NCI-H226 (cell line): Measurements from ENCODE around the gene NTNG1.

Source experiments
- DNase-seq: peaks from one replicate; pipeline ENCODE4 v3.0.0-alpha.2; 2015

NTNG1 gene

DNA sequence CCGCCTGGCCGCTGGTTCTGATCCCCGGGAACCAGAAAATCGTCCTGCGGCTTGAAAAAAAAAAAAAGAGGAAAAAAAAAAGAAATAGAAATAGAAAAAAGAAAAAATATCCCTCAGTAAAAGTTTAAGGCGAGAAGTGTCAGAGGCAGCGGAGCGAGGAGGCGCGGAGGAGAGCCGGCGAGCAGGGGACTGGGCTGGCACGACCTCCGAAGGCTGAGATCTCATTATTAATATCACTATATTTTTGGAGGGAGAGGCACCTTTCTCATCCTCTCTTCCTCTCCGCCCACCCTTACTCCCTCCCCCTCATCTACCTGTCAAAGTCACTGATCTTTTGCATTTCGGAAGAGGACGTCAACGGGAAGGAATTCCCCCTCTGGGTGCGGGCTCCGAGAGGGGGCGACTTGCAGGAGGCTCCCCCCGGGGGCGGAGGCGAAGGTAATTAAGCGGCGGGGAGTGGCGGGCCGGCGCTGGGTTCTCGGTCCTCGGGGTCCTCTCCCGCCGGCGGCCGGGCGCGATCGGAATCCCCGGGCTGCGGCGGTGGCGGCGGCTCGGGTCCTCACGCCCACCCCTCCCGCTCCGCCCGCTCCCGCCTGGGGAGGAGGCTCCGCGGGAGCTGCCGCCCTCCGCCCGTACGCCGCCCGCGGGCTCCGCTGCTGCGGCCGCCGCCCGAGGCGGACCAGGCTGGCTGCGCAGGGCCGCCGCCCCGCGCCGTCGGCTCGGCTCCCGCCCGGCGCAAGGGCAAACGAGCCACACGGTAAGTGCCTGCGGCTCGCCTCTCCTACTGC, at the start of gene NTNG1:
Gene NTNG1 (plus strand): TSS at position 337 of the 788 bp plus-strand sequence.
- peak; percentile 76 for DNase-seq

GRCh38 chr1:107091418-107091817, 49.4 kb upstream of the NTNG1 start:
- no peak for DNase-seq

DNA sequence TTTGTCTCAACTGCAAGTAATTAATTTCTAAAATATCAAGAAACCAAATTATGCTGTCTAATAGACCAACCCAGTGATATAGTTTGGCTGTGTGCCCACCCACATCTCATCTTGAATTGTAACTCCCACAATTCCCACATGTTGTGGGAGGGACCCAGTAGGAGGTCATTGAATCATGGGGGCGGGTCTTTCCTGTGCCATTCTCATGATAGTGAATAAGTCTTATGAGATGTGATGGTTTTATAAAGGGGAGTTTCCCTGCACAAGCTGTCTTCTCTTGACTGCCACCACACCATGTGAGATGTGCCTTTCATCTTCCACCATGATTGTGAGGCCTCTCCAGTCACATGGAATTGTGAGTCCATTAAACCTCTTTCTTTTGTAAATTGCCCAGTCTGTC, 47.4 kb upstream of the NTNG1 start:
- peak; percentile 37 for DNase-seq

DNA sequence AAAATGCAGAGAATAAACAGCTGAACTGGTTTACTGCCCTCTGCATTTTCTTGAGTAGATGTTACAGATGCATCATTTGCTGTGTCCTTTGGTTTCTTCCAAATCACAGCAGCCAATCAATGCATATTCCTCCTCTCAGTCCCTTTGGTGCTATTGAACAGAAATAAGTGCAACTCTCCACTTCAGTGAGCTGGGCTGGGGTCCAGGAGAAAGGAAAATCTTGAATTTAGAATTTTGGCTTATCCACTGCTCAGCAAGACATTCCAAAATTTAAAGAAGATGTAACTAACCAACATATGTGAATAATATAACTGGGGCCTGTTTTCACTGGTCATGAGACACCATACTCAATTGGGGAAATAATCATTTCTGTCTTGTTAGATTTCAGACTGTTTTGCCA, 45.2 kb upstream of the NTNG1 start:
- no peak for DNase-seq

- no peak for DNase-seq
Measured at GRCh38 chr1:107096690-107097089, 44.1 kb upstream of the NTNG1 start.

DNA sequence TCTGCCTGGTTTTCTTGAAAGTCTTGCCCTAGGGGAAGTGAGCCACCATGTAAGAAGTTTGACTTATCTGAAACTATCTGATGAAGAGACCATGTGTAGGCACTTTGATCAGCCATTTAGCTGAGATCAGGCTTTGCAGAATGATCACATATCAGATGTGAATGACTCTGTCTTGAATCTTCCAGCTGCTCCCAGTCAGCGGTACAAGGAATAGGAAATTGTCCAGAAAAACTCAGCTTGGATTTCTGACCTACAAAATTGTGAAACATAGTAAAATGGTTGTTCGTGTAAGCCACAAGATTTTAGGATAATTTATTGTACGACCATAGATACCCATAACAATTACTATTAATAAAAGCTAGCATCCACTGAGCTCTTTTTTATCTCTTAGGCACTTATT, 41.9 kb upstream of the NTNG1 start:
- no peak for DNase-seq

DNA sequence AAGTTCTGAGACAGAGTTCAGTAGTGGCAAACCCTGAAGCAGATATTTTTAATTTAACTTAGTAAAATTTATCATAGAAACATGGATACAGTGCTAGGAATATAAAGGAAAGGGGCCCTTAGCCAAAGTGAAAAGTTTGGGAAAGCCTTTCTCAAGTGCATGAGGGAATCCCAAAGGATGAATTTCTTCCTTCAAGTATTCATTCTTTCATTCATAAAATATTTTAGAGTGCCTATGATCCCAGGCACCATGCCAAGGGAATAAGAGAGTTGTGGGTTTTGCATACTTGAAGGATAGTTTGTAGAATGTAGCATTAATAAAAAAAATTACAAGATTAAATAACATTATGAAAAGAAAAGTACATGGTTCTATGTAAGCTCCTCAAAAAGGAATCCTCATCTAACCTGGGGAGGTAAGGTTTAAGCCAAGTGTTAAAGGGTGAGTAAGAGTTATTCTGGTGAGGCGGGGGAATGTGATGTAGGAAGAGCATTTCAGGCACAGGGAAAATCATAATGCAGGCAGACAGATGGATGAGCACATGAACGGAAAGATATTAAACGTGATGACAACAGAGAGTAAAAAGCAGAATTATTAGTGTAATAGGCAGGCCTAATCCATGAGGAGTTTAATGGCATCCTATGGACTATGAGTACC, 40.4 kb upstream of the NTNG1 start:
- no peak for DNase-seq

GRCh38 chr1:107105914-107106313, 34.9 kb upstream of the NTNG1 start:
- DNase-seq: no peak

DNA sequence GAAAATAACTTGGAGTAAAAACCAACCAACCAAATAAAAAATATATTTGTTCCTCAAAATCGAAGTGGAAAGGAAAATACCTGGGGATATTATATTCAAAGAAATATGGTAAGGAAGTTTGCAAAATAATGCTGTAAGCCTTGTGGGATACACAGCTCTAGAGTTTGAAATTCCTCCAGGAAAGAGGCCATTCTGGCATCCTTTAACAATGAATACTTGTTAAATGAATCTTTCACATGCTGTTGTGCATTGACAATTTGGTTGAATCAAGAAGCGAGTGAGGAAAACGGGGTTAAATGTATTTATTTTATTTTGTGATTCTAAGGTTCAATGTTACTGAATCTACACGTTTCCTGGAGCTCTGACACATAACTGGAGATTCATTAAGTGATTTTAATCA, 30.5 kb upstream of the NTNG1 start:
- no peak for DNase-seq

DNA sequence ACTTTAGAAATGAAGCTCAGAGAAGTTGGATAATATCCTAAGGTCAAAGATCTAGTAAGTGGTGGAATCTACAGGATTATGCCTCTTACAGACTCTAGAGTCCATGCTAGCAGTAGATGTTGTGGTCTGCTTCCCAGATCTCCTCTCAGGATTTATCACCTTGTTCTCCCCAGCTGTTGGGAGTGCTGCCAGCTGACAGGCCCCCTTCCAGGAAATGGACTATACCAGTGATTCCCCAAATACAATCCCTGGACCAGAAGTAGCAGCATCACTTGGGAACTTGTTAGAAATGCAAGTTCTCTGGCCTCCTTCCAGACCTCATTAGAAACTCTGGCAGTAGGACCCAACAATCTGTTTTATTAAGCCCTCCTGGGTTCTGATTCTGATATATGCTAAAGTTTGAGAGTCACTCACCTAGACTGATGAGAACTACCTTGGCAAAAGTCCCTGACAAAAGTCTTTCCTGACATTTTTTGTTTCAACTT, 24.5 kb upstream of the NTNG1 start:
- DNase-seq: no peak

DNA sequence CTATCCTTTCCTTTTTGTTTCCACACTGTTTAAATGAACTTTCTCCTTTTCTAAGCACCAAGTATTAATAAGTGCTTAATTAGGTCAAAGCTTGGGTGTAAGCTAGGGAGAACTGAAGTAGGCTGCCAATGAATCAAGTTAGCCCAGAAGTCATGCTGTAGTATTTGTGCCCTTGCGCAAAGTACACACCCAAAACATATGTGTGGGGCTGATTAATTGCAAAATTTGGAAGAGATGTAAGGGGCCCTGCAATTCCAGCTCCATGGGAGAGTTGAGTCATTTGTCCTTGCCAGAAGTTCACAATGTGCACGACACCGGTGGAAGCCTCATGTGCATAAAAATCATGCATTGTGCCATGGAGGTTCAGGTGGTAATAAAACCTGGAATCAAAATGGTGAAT, 18.6 kb upstream of the NTNG1 start:
- no peak for DNase-seq

- DNase-seq: no peak
Measured at GRCh38 chr1:107123741-107124140, 17.1 kb upstream of the NTNG1 start.

- DNase-seq: no peak
Measured at GRCh38 chr1:107124694-107125093, 16.1 kb upstream of the NTNG1 start.

GRCh38 chr1:107132195-107132594, 8.6 kb upstream of the NTNG1 start:
- DNase-seq: no peak

GRCh38 chr1:107132780-107133179, 8.1 kb upstream of the NTNG1 start:
- DNase-seq: no peak

GRCh38 chr1:107135463-107135862, 5.4 kb upstream of the NTNG1 start:
- DNase-seq: peak; percentile 46

DNA sequence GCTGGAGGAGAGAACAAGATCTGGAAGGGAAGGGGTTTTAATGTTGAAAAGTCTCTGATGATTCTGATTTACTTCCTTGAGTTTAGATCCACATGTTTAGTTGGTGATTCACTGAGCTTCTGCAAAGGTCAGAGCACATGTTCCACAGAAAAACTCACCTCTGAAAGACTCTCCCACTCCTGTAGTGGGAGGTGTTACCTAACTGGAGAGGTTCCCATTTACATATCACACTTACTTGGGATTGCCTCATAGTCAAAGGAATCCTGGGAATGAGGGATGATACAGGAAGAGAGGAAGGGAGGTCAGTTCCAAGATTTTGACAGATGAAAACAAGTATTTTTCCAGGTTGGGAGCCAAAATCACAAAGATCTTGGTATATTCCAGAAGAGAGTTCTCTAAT, 2.7 kb upstream of the NTNG1 start:
- peak; percentile 97 for DNase-seq

DNA sequence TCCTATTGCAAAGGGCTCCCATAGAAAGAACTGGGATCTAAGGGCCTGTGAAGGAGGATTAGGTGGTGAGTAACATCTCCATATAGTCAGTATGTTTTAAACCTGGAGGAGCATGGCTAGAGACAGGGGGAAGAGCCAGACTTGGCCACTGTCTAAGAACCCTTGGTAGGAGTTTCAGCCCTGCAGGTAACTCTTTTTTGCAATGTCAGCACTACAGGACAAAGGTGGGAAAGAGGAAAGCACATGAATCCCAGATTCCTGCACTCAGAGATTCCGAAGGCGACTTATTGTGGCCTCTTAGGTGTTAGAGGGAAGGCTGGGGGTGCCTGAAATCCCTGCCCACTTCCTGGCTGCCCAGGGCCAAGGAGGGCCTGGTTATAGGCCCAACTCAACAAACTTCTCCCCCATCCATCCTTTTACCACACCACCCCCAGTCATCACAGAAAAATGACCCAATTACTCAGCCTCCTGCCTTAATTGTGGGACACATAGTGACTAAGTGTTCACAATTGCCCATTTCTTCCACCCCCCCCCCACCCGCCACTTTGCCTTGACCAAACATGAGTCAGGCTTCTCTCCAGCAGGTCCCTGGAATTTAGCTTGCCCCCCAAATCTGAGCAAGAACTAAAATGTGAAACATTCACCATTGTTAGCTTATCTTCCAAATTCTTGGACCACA, 1.9 kb upstream of the NTNG1 start:
- peak; percentile 85 for DNase-seq

- DNase-seq: peak; percentile 92
Measured at GRCh38 chr1:107139833-107140702, 771 bp upstream of the NTNG1 start.

GRCh38 chr1:107141491-107142126, 770 bp downstream of the NTNG1 start:
- peak; percentile 28 for DNase-seq

DNA sequence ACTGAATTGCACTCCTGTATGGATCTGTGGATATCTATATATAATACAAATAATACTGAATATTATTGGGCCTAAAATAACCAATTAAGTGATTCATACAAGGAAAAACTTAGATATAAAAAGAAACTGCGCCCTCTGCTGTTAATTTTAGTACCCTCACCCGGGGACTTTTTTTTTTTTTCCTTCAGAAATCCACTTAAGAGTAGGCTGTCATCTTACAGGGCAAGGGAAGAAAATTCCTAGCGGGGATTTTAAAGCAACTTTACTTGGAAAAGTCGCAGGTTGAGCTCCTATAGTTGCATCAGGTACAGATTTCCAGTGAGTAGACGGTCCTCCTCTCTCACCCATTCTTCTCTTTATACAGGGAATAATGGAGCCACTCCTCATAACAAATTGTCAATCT, 1.3 kb downstream of the NTNG1 start:
- DNase-seq: peak; percentile 17

DNA sequence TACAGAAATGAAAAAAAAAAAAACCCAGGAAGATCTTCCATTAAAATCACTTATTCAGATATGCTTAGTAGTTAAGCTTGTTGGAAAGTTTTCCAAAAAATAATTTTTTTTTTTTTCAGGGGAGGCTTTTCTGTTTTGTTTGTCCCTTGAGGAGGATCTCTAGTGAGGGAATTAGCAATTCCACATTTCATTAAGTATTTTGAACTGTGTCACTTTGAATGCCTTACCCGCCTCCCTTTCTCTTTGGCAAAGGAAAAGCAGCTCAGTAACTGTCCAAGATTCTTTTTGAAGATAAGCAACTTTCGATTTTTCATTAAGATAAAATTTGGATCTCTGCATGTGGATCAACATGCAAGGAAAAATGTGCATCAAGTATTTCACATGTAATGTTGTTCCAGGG, 1.8 kb downstream of the NTNG1 start:
- DNase-seq: no peak
